Measurements from ENCODE around the gene LCE3D. TPM values are rescaled to one million over a fixed set of nuclear protein-coding genes. Genes with fewer than 3 reads are reported as not detected.
"Not testable (repeated sequence)": the region's sequence is repeated elsewhere in the genome, so short reads cannot be mapped to it uniquely, and the experiment has no call there.

The LCE3D gene
- total RNA-seq, 1 experiment from 2014 or later, result not detected

DNA sequence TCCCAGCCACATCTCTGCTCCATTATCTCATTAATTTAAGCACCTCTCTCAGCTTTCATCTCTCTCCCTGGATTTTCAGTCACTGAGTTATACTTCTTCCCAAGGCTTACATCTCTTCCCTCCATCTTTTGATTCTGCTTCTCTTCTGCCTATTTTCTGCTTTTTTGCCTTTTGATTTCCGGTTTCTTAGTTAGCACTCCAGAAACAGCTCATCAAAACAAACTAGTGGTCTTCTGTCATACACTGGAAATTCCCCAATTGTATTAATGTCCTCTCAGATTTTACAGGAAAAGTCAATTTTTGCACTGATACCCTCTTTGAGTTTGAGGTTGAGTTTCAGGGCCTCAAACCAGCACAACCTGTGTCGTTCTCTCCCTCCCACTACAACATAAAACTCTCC lies 15.2 kb downstream of the LCE3D start:
- Histone ChIP-seq H3K4me3 (ENCODE audit: low read depth in 2 of 2, low read length in 2 of 2) (no peak overlapping the region), H3K27ac (ENCODE audit: low read length) (no peak overlapping the region), H3K9me3 (ENCODE audit: control insufficient read depth, insufficient read depth, low read depth, low read length) (no peaks in the 10 kb centered on the region), H3K27me3 (ENCODE audit: control insufficient read depth, insufficient read depth, low read length) (no peaks in the 10 kb centered on the region; the same call in 1 of the 2 replicates), H3K36me3 (ENCODE audit: control insufficient read depth, insufficient read depth, low read length) (no peaks in the 10 kb centered on the region), H3K4me1 (ENCODE audit: control insufficient read depth, insufficient read depth, low read length) (no peaks in the 10 kb centered on the region)
- TF ChIP-seq CTCF (IDR thresholded peaks at IDR 0.05), result no peak
- no peak for TF ChIP-seq TCF7L2 (IDR thresholded peaks at IDR 0.05; ENCODE audit: low read depth, low read length)
- TF ChIP-seq REST (IDR thresholded peaks at IDR 0.05; ENCODE audit: insufficient read depth in 1 of 2, low read depth in 2 of 2, low read length in 1 of 2), result no peak
- no peak for TF ChIP-seq SIN3A (IDR thresholded peaks at IDR 0.05; ENCODE audit: borderline replicate concordance, insufficient read depth, low read depth, low read length)
- TF ChIP-seq POLR2AphosphoS5 (IDR thresholded peaks at IDR 0.05; ENCODE audit: low read depth, low read length), result no peak
- no peak for ATAC-seq
- in situ Hi-C loops (cut with HindIII; ENCODE audit: low pct_unique_long_range_greater_than_20kb, low sequenced_read_pairs), result no loop called here
- ChIA-PET POLR2A (no interaction called here), CTCF (no interaction called here)
- no peak for DNase-seq (ENCODE audit: low read depth, low spot score)
- BruUV-seq (replicated peaks), result no TSS peak
- intact Hi-C loops (cut with micrococcal nuclease; ENCODE audit: unreplicated experiment), result no loop called here

GRCh38 chr1:152548358-152548757 lies 32.0 kb downstream of the LCE3D start:
- H3K36me3 ChIP-seq (ENCODE audit: control insufficient read depth, insufficient read depth, low read length); in situ Hi-C loops (cut with HindIII; ENCODE audit: low pct_unique_long_range_greater_than_20kb, low sequenced_read_pairs); DNase-seq (ENCODE audit: low read depth, low spot score); ATAC-seq; POLR2A ChIA-PET; CTCF ChIA-PET; H3K4me1 ChIP-seq (ENCODE audit: control insufficient read depth, insufficient read depth, low read length); BruUV-seq (replicated peaks); H3K9me3 ChIP-seq (ENCODE audit: control insufficient read depth, insufficient read depth, low read depth, low read length); H3K27me3 ChIP-seq (ENCODE audit: control insufficient read depth, insufficient read depth, low read length); H3K27ac ChIP-seq (ENCODE audit: low read length); intact Hi-C loops (cut with micrococcal nuclease; ENCODE audit: unreplicated experiment); H3K4me3 ChIP-seq (ENCODE audit: low read depth in 2 of 2, low read length in 2 of 2): not testable (repeated sequence)

DNA sequence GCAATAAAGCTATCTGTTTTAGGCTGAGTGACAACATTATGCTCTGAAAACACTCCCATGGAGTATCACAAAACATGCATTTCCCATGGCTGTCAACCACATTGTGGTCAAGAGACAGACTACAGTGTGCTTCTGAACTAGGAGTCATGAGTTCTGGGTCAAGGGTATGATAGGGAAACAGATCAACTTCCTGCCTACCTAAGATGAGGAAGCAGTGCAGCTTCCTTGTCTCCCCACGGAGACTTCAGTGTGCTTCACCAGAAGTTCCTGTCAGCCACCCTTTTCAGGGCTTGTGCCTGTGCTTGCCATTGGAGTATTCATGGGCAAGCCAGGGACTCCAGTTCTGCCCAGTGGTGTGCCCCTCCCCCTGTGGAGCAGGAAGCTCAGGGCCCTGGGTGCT lies 33.6 kb downstream of the LCE3D start:
- H3K27me3 ChIP-seq (ENCODE audit: control insufficient read depth, insufficient read depth, low read length), result no peaks in the 10 kb centered on the region
- CTCF ChIA-PET, result no interaction called here
- intact Hi-C loops (cut with micrococcal nuclease; ENCODE audit: unreplicated experiment) (no loop called here), in situ Hi-C loops (cut with HindIII; ENCODE audit: low pct_unique_long_range_greater_than_20kb, low sequenced_read_pairs) (no loop called here)
- BruUV-seq (replicated peaks), result no TSS peak
- no peak overlapping the region for H3K4me3 ChIP-seq (ENCODE audit: low read depth in 2 of 2, low read length in 2 of 2)
- no peak for DNase-seq (ENCODE audit: low read depth, low spot score)
- no peaks in the 10 kb centered on the region for H3K36me3 ChIP-seq (ENCODE audit: control insufficient read depth, insufficient read depth, low read length)
- H3K27ac ChIP-seq (ENCODE audit: low read length), result no peak overlapping the region
- no peak for ATAC-seq
- H3K9me3 ChIP-seq (ENCODE audit: control insufficient read depth, insufficient read depth, low read depth, low read length), result no peaks in the 10 kb centered on the region
- no peak for TF ChIP-seq TCF7L2 (IDR thresholded peaks at IDR 0.05; ENCODE audit: low read depth, low read length)
- no peak for TF ChIP-seq REST (IDR thresholded peaks at IDR 0.05; ENCODE audit: insufficient read depth in 1 of 2, low read depth in 2 of 2, low read length in 1 of 2)
- TF ChIP-seq SIN3A (IDR thresholded peaks at IDR 0.05; ENCODE audit: borderline replicate concordance, insufficient read depth, low read depth, low read length), result no peak
- no peak for TF ChIP-seq CTCF (IDR thresholded peaks at IDR 0.05)
- no peak for TF ChIP-seq POLR2AphosphoS5 (IDR thresholded peaks at IDR 0.05; ENCODE audit: low read depth, low read length)
- POLR2A ChIA-PET, result no interaction called here
- H3K4me1 ChIP-seq (ENCODE audit: control insufficient read depth, insufficient read depth, low read length), result no peaks in the 10 kb centered on the region

All from Panc1 (cell line).